Left lobe of liver (tissue), 2 donors: ENCODE results near the gene SHF. TPM values are rescaled to one million over a fixed set of nuclear protein-coding genes. Genes with fewer than 3 reads are reported as not detected.

Experiments
- ATAC-seq: fragments of 200-7000 bp; cut with Tn5 transposase; one replicate; pipeline ENCODE4 v1.9.1; 2020; ENCODE audit warnings: mild to moderate bottlenecking, moderate library complexity
- DNase-seq: peaks from one replicate; pipeline ENCODE4 v3.0.0-alpha.2; 2020; ENCODE audit warnings: low spot score
- total RNA-seq: library from RNA; stranded (reverse); gene quantifications from one replicate; pipeline ENCODE4 v1.2.1, GENCODE V29; 2021
- donor health status: DM: no; HTN: no; CAD: no; lungs with moderate emphysema.
- donor health status: DM: no; HTN: yes; CAD: no.

Gene SHF
- total RNA-seq, 1 donor from 2014 or later = 18.4 TPM

DNA sequence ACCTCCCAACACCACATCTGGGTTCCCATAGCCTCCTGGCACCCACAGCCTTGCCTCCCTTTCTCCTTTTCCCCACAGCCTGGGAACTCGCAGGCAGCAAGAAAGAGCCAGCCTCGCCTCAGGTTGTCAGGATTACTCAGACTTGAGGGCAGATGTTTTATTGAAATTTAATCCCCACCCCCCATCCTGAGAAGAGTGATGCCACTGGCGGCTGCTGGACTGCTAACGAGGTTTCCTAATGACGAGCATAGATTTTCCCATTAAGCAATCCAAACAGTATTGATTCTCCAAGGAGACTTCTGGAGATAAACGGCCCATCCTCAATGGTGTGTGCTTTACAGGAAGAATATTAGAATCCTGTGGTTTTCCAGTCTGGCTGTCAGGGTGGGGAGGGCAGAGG lies 13.7 kb downstream of the SHF start:
- ATAC-seq = no peak
- no peak for DNase-seq

DNA sequence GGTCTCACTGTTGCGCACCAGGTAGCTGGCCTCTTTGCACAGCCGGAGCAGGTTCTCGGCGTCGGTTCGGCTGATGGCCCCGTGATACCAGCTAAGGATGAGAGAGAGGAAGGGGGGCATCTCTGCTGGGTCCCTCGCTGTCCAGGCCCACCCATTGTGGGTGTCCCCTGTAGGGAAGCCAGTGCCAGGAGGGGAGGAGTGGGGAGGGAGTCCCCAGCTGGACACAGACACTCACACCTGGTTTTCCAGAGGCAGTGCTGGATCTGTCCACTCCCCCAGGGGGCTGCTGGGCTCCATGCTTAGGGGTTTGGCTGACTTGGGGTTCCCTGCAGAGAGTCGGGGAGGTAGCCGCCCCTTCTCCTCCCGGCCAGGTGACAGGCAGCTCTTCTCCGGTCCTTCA lies 15.9 kb downstream of the SHF start:
- ATAC-seq = no peak
- DNase-seq = no peak

DNA sequence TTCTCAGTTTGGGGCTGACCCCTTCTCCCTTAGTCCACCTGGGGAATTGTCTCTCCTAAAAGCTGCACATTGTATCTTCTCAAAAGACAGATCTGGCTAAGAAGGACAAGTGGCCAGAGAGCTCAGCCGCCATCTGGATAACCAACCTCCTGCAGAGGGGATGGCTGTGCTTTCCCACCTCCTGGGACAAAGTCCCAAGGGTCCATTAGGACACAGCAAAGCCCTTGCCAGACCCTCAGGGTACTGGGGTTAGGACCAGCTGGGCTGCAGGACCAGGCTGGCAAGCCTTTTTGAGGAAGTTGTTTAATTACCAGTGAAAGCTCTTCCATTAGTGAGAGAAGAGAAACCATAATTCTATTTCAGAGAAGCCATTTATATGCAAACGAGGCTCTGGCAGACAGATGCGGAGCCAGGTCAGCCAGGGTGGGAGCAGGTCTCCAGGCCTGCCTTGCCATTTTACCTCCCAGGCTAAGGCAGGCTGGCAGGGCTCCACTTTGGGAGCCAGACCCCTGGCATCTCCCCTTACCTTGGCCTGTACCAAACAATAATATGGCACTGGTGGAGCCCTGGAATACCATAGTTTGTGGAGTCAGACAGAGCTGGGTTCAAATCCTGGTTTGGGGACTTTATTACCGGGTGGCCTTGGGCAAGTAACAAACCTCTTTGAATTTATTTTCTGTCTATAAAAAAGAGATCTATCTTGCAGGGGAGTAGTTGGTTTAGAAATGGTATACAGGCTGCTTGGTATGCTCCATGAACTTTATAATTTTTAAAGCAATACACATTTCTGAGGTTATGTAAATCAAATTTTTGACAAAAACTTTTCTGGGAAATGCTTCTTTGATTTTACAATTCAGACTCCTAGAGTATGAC lies 17.9 kb downstream of the SHF start:
- DNase-seq (no peak), ATAC-seq (no peak)

DNA sequence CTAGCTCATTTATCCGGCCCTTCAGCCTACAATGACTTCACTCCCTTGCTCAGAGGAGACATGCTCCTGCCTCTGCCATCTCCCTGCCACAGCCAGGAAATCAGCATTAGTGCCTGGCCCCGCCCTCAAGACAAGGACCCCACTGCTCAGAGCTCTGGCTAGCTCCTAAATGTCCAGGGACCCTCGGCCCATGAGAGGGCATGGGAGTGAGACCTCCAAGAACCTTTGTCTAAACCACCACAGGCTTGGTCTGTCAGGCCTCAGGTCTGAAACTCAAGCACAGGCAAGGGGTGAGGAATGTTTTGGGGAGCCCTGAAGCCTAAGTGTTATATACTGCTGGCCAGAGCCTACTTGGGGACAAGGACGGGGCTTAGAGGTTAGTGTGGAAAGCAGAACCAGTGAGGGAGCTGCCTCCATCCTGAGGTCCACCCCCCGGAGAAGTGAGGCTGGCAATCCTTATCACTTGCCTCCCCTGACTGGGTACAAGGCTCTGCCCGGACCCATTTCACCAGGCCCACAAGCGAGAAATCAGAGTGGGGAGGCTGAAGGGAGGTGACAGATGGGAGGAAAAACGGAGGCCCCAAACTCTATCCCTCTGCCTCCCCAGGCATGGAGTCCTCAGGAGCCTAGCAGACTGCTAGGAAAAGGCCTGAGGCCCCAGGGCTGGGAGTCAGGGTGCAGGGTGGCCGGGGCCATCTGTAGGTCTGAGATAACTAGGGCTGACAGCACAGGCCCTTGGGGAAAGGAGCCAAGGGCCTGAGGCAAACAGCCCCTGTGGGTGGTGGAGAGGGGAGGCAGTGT lies 18.8 kb downstream of the SHF start:
- peak; percentile 44 for DNase-seq
- ATAC-seq = no peak

DNA sequence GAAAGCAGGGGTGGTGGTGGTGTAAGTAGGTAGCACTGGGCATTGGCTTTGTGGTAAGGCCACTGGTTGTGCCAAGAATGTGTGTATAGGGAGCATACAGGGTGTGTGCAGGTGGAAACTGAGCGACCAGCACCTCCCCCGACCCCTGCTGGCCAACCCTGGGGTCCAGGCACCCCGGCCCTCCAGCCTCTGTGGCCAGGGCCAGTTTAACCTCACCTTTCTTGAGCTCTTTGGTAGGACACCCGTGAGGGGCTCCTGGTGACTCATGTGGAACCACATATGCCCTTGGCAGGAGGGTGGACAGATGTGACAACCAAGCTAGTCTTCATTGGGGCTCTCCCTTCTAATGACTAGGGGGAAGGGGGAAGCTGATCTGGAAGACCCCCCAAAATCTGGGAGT lies 19.5 kb downstream of the SHF start:
- ATAC-seq = no peak
- DNase-seq = peak; percentile 45

DNA sequence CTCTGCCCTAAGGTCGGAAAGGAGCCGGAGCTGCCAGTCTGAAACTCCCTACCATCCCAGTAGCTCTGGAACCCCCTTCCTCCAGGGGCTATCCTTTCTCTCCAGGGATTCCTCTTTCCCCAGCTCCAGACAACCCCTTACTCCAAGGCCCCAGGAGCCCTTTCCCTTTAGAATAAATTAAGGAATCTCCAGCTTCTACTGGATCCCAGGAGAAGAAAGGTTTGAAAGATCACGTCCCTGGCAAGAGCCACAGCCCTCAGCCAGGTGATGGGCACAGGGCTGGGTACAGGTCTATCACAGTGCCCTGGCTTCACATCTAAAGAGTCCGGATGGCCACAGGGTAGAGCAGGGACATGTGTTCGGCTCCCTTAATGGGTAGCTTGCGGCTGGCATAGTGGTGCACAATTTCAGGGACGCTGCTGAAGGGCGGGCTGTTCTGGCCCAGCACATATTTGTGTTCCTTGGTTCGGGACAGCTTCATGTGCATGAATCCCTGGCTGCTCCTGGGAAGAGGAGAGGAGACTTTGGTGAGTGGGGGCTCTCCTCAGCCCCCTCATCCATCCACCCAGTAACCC lies 20.0 kb downstream of the SHF start:
- ATAC-seq = peak; percentile 2

DNA sequence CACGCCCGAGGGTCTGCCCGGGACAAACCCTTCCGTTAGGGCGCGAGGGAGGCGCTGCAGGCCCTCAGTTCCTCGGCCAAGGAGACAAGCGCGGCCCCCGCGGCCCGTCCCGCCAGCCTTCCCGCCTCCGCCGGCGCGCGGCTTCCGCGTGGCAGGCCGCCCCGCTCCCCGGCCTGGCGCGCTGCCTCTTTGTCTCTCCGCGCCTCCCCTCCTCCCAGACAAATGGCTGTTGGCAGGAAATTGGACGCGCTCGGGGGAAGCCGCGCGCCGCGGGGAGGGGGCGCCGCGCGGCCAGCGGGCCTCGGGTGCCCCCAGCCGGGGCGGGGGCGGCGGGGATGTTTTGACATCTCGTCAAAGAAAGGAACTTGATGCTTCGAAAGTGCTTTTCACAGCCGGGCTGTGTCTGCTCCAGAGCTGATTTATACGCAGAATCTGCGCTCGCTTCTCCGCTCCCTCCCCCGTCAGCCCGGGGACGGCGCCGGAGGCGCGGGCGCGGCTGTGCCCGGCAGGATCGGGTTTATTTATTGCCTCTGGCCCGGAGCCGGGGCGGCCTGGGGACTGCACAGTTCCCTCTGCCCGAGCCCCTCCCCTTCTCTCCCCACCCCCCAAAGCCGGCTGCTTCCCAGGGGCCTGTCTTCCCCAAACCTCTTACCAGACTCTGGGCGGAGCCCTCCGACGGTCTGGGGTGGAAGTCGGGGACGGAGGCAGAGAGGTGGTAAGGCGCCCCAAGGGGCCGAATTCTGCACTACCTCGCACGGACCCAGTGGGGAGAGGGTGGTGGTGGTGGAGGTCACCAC lies 20.7 kb downstream of the SHF start:
- ATAC-seq (peak; percentile 76), DNase-seq (peak; percentile 83)

More for the DNA sequence above, 20.0 kb downstream of the SHF start:
- peak; percentile 41 for DNase-seq

DNA sequence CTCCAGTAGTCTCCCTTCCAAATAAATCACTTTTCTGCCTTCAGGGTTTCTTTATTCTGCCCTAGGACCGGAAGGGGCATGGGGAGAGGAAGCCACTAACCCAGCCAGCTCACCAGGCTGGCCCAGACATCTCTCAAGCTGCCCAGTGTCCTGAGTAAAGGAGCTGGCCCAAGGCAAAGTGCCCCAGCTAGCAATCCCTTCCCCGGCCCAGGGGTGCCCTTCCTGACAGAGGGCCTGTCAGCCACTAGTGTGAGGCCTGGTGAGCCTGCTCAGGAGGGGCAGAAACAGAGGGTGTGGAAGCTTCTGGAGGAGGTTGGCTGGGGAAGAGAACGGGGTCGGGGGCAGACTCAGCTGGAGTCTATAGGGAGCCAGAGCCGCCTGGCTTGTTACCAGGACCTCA lies 22.2 kb downstream of the SHF start:
- no peak for ATAC-seq
- no peak for DNase-seq

DNA sequence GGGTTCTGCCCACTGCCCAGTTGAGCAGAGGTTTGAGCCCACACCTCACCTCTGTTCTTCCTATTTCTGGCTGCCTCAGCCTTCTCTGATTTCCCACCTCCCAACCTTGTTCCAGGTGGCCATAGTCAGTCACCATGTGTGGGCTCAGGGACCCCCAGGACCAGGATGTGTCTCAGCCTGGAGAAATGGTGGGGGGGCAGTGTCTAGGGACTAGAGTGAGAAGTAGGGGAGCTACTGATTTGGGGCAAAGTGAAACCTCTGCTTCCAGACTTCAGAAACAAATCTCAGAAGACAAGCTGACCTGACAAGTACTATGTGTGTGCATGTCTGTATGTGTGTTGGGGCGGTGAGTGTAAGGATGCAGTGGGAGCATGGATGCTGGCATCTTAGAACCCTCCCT lies 22.9 kb downstream of the SHF start:
- no peak for DNase-seq
- ATAC-seq = no peak

DNA sequence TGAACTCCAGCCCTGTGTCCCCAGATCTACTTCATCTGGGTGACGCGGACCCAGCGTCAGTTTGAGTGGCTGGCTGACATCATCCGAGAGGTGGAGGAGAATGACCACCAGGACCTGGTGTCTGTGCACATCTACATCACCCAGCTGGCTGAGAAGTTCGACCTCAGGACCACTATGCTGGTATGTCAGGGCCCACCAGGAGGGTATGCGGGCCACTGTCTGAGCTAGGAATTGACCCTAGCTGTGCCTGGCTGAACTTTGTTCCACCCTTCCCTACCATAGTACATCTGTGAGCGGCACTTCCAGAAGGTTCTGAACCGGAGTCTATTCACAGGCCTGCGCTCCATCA lies 24.3 kb downstream of the SHF start:
- ATAC-seq = no peak
- no peak for DNase-seq

DNA sequence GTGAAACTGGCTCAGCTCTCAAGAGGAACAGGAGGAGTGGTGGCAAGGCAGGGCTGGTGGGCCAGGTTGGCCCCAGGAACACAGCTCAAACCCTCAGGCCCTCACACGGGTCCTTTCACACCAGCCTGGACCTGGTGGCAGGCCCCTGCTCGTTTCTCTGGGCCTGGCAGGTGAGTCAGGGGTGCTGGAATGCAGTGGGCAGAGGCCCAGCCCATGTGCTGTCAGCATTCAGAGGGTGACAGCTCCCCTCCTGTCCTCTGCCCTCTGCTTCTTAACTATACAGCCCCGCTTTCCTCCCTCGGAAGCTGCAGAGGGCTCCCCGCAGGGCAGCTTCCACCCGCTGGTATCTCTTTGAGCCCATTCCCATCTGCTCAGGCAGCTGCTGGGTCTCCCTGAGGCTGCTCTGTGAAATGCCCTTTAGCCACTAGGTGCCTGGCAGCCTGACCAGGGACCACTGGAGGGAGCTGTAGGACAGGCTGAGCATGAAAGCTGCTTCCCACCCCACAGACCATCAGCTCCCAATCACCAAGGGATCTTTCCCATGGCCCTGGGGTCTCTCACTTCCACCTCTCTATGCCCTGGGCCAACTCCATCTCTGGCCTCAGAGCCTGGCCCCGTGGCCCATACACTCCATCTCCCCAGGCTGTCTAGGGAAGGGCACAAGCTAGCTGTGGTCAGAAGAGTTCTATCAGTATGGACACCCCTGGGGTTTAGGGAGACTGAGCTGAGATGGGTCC lies 24.8 kb downstream of the SHF start:
- ATAC-seq = peak; percentile 69
- peak; percentile 78 for DNase-seq

DNA sequence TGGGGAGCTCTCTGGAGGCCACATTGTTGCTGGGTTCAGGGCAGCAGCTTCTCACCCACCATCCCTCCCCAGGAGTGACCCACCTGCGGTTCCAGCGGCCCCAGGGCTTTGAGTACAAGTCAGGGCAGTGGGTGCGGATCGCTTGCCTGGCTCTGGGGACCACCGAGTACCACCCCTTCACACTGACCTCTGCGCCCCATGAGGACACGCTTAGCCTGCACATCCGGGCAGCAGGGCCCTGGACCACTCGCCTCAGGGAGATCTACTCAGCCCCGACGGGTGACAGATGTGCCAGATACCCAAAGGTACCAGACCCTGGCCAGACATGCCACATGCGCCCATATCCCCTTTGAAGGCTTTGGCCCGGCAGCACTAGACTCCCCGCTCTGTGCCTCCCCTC lies 26.1 kb downstream of the SHF start:
- no peak for ATAC-seq
- no peak for DNase-seq

DNA sequence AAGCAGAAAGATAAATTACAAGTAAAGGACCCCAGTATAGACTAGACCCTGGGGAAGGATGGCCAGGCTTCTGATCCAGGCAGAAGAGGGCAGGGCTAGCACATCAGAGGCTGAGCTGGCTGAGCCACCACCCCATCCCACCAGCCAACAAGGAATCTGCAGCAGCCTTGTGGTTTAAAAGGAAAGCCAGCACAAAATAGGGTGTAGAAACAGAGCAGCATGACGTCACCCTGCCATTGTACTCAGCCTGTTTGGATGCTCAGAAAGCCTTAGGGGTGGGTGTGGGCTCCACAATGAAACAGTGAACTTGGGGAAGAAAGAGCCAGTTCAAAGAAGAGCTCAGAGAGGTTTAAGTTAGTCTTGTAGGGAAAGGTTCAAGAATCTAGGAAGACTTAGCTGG lies 29.8 kb downstream of the SHF start:
- ATAC-seq (no peak), DNase-seq (no peak)

DNA sequence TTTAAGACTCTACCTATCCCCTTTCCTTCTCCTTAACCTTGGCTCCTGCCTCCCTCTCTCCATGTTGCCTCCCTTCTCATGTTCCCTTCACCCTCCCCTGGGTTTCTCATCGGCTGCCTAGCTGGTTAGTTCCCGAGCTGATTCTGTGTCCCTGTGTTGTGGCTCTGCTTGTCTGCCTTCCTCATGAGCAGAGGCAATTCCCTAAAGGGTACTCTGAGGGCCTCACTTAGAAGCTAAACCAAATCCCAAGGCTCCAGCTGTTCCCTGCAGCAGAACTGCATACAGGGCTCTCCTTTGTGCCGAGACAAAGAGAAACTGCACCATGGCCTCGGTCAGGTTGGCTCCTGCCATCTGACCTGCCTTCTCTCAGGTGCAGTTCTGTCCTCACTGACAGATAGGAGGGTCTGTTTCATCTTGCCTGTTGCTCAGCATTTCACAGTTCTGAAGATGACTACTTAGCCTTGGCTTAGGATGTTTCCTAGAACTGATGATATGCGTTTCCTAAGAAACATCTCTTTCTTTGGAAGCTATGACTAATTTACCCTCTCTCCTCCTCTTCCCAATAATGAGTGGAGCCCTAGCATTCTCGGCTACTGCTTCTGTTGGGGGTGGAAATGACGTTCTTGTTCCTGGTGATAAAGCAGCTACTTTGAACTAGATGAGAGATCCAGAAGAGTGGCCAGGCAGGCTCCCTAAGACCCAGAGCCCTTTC lies 30.9 kb downstream of the SHF start:
- ATAC-seq = no peak
- no peak for DNase-seq

DNA sequence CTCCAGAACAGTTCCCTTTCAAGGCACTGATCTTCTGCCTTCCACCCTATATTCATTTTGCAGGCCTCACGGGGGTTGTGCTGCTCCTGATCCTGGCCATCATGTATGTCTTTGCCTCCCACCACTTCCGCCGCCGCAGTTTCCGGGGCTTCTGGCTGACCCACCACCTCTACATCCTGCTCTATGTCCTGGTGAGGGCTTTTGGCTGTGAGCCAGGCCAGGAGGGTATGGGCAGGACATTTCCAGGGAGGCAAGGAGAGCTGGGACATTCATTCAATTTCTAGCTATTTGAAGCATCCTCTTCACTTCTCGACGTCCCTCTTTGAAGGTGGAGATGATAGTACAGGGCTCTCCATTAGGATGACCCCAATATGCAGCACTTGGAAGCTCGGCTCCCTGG lies 32.0 kb downstream of the SHF start:
- DNase-seq = no peak
- no peak for ATAC-seq

DNA sequence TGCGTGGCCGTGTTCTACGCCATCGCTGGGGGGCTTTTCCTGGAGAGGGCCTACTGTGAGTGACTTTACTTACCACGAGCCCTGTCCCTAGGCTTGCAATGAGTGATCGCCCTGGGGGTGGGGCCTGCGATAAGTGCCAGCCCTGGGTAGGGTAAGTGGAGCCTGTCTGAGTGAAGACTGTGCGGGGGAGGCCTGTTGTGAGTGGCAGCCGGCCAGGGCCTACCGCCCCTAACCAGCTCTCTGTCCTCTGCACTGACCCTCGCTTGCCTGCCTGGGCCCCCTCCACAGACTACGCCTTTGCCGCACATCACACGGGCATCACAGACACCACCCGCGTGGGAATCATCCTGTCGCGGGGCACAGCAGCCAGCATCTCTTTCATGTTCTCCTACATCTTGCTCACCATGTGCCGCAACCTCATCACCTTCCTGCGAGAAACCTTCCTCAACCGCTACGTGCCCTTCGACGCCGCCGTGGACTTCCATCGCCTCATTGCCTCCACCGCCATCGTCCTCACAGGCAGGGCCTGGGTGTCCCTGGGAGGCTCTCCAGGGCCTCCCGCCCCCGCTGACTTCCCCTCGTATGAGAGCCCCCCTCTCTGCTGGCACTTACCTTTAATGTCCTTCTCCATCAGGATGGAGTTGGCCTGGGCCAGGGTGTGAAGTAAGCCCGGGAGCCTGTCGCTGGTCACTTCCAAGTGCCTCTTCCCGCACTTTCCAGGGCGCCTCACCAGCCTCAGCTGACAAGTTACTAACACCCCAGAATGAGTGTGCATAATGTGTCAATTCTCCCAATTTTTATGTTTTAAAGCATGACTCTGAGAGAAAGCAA lies 35.6 kb downstream of the SHF start:
- ATAC-seq (no peak), DNase-seq (no peak)

DNA sequence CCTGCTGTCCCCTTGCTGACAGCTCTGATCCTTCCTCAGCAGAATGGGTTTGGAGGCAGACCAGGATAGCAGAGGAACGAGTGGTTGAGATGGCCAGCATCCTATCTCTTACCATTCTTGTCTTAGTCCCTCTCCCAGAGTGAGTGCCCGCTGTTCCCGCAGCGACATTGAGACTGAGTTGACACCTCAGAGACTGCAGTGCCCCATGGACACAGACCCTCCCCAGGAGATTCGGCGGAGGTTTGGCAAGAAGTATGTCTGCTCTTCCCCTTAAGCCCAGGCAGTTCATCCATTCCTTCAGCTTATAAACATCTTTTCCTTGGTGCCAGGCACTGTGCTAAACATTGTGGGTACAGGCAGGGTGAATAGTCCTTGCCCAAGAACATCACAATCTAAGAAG lies 36.8 kb downstream of the SHF start:
- no peak for ATAC-seq
- no peak for DNase-seq

DNA sequence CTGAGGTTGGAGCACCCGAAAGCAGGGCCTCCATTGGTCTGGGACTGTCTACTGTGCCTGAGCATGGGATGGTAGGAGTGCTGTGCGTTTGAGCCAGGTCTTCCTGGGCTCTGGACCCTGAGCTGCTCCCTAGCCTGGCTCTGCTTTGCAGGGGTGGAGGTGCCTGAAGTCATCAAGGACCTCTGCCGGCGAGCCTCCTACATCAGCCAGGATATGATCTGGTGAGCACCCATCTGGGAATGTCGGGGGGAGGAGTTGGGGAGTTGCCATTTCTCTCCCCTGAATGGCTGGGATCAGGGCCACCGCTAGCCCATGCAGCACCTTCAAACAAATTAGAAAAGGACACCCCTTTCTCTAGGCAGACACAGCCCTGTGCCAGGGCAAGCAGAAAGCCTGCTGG lies 37.3 kb downstream of the SHF start:
- ATAC-seq (no peak), DNase-seq (no peak)

DNA sequence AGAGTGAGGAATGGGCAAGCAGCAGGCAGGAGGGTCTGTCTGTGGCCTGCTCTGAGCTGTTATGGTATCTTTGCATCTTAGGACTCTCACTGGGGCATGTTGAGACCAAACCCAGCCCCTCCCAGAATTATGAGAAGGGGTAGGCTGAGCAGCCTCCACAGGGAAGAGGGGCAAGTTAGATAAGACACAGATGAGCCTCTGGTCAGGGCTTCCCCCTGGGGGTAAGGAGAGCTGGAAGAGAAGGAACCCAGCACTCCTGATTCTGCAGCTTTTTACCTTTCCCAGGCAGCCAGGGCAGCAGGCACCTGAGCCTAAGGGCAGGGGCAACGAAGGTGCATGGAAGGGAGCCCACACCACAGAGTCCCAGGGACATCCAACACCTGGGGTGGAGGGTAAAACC lies 38.7 kb downstream of the SHF start:
- ATAC-seq (no peak), DNase-seq (no peak)
